ENCODE measurements around the gene UPF1. TPM values are rescaled to one million over a fixed set of nuclear protein-coding genes. Genes with fewer than 3 reads are reported as not detected.

UPF1 gene
- total RNA-seq, 1 donor from 2014 or later, result 69.8 TPM

- Histone ChIP-seq H3F3A (ENCODE audit: low read depth) (peaks cover 20% of the 10 kb centered on the region), H3K36me3 (no peaks in the 10 kb centered on the region), H4K20me1 (ENCODE audit: low read depth) (peaks cover 46% of the 10 kb centered on the region), H3K27ac (no peak overlapping the region), H3K79me2 (ENCODE audit: low read depth) (no peaks in the 10 kb centered on the region), H3K9me3 (ENCODE audit: low read depth) (no peaks in the 10 kb centered on the region), H3K27me3 (no peaks in the 10 kb centered on the region), H3K9ac (no peak overlapping the region), H3K4me2 (no peak overlapping the region), H3K4me3 (no peak overlapping the region), H2AFZ (replicated peaks) (no peak overlapping the region), H3K4me1 (no peaks in the 10 kb centered on the region)
- H3K36me3 Mint-ChIP-seq, result peaks cover 9% of the 10 kb centered on the region
- peaks cover 8% of the 10 kb centered on the region for H3K4me1 Mint-ChIP-seq
- no peak overlapping the region for H3K27ac Mint-ChIP-seq
- no peak overlapping the region for H3K4me3 Mint-ChIP-seq
- no peak for DNase-seq (ENCODE audit: low spot score)
- no peaks in the 10 kb centered on the region for H3K9me3 Mint-ChIP-seq
- TF ChIP-seq EZH2 (IDR thresholded peaks at IDR 0.05), result no peak
- no peak for TF ChIP-seq EZH2phosphoT487 (IDR thresholded peaks at IDR 0.05)
- no peak for TF ChIP-seq CTCF (IDR thresholded peaks at IDR 0.05)
- H3K27me3 Mint-ChIP-seq (ENCODE audit: insufficient read depth, low read depth), result peaks cover 14% of the 10 kb centered on the region
These were observed 36.0 kb downstream of the UPF1 start for GRCh38 chr19:18867751-18868150.

- no peak overlapping the region for H3K9ac ChIP-seq
- TF ChIP-seq CTCF (IDR thresholded peaks at IDR 0.05), result no peak
- TF ChIP-seq EZH2phosphoT487 (IDR thresholded peaks at IDR 0.05), result no peak
- TF ChIP-seq EZH2 (IDR thresholded peaks at IDR 0.05), result no peak
- H3K4me2 ChIP-seq, result no peak overlapping the region
- no peaks in the 10 kb centered on the region for H3K4me1 ChIP-seq
- Mint-ChIP-seq H3K36me3 (peaks cover 13% of the 10 kb centered on the region), H3K27me3 (ENCODE audit: insufficient read depth, low read depth) (peaks cover 14% of the 10 kb centered on the region), H3K4me3 (no peak overlapping the region), H3K9me3 (no peaks in the 10 kb centered on the region), H3K4me1 (peaks cover 8% of the 10 kb centered on the region), H3K27ac (no peak overlapping the region)
- no peak overlapping the region for H2AFZ ChIP-seq (replicated peaks)
- no peaks in the 10 kb centered on the region for H3K9me3 ChIP-seq (ENCODE audit: low read depth)
- DNase-seq (ENCODE audit: low spot score), result no peak
- no peaks in the 10 kb centered on the region for H3K79me2 ChIP-seq (ENCODE audit: low read depth)
- no peak overlapping the region for H3K27ac ChIP-seq
- no peaks in the 10 kb centered on the region for H3K36me3 ChIP-seq
- H3K27me3 ChIP-seq, result no peaks in the 10 kb centered on the region
- H3F3A ChIP-seq (ENCODE audit: low read depth), result peaks cover 20% of the 10 kb centered on the region
- peaks cover 42% of the 10 kb centered on the region for H4K20me1 ChIP-seq (ENCODE audit: low read depth)
- H3K4me3 ChIP-seq, result no peak overlapping the region
These were observed 36.7 kb downstream of the UPF1 start for GRCh38 chr19:18868380-18869022.

- DNase-seq (ENCODE audit: low spot score), result no peak
- H3K9me3 ChIP-seq (ENCODE audit: low read depth), result no peaks in the 10 kb centered on the region
- no peaks in the 10 kb centered on the region for H3K4me1 ChIP-seq
- H3K4me2 ChIP-seq, result no peak overlapping the region
- Mint-ChIP-seq H3K36me3 (peaks cover 16% of the 10 kb centered on the region), H3K4me3 (no peak overlapping the region), H3K9me3 (no peaks in the 10 kb centered on the region), H3K4me1 (peaks cover 8% of the 10 kb centered on the region), H3K27ac (no peak overlapping the region), H3K27me3 (ENCODE audit: insufficient read depth, low read depth) (peaks cover 12% of the 10 kb centered on the region)
- TF ChIP-seq EZH2phosphoT487 (IDR thresholded peaks at IDR 0.05) (no peak), EZH2 (IDR thresholded peaks at IDR 0.05) (no peak), CTCF (IDR thresholded peaks at IDR 0.05) (no peak)
- H2AFZ ChIP-seq (replicated peaks), result no peak overlapping the region
- no peak overlapping the region for H3K9ac ChIP-seq
- H4K20me1 ChIP-seq (ENCODE audit: low read depth), result peaks cover 42% of the 10 kb centered on the region
- H3K27ac ChIP-seq, result no peak overlapping the region
- H3K36me3 ChIP-seq, result no peaks in the 10 kb centered on the region
- no peaks in the 10 kb centered on the region for H3K27me3 ChIP-seq
- H3K4me3 ChIP-seq, result no peak overlapping the region
- no peaks in the 10 kb centered on the region for H3K79me2 ChIP-seq (ENCODE audit: low read depth)
- peaks cover 20% of the 10 kb centered on the region for H3F3A ChIP-seq (ENCODE audit: low read depth)
These were observed 37.4 kb downstream of the UPF1 start for GRCh38 chr19:18869023-18869618.
